NCI-H1694 treated with DMSO at 0.1 percent for 48 hours (cell line): ENCODE data around the gene MMAB.

Source experiments
- DNase-seq: peaks from one replicate; lab custom pipeline; 2025; lab: John Stamatoyannopoulos, UW

The MMAB gene

DNA sequence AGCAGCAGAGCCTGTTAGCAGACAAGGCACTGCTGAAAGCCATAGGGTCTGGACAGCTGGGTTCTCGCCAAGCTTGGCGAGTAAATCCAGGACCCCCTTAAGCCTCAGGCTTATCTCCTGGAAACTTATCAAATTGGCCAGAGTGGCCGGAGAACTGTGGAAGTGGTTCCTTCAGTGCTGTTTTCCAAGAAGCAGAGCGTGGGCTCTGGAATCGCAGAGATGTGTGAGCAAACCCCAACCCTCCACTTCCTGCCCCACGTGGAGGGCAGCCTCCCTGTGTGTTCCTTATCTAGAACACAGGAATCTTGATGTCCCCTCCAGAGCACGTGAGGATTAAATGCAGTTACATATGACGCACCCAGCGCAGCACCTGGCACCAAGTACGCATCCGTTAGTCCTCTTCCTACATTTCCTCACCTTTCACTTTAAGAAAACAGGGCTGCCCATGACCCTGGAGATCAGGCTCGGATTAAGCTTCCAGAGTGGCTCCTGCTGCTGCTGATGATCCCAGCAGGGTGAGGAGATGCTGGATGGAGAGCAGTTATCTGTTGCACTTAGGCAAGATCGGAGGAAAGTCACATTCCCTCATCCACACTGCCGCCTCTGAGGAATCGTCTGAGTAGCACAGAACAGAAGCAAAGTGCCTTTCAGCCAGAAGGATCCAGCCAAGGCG lies 35.0 kb downstream of the MMAB start:
- DNase-seq = no peak

DNA sequence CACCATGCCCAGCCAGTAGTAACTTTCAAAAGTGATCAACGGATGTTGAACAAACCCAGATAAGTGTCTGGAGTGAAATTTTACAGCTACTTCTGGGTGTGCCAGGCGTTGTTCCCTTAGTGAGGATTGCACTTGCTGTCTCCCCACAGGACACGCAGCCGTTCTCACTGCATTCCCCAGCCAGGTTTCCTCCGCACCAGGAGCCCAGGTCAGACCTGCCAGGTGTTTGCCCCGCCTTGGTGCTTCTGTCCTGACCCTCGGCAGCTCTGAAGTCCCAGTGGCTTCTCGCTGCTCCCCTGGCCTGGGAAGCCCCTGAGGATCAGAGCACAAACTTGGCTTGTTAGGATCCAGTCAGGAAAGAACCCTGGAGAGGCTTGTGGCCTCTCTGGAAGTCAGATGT lies 36.2 kb downstream of the MMAB start:
- no peak for DNase-seq

DNA sequence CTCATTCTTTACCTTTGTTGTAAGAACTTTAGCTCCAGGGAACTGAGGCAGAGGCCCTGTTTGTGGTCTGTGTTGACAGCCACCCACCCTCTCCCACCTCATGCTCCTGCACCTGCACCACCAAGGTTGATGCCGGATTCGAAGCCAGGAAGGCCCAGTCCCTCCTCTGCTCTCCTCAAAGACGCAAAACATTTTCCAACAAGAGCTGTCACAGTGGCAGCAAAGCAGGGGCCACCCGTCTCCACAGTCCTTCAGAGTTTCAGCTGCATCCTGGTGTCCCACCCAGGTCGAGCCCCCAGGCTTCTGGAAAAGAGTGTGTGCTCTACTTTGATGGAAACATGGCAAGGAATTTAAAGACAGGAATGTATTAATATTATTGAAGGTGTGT lies 37.4 kb downstream of the MMAB start:
- DNase-seq = no peak

DNA sequence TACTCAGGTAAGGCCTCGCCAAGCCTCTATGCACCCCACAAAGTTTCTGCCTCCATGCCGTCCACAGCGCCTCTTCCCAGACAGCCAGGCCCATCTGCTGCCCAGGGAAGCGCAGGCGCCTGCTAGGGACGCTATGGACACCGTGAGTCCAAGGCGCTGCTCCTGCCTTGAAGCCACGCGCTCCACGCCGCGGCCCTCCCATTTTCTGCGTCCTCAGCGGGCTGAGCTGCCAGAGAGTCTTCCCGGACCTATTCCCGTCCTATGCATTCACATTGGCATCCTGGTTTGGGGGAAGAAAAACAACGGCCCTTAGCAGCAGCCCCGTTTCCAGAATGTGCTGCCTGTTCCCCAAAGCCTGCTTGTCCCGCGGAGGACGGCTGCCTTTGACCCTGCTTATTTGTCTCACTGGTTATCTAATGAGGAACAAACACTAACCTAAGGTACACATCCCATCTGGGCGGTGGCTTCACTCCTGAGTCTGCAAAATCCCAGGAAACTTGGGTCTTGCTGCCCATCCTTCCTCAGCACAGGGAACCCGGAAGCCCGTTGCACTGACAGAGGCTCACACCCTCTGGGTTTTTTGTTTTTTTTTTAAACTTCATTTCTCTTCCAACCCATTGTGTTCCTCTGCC lies 38.0 kb downstream of the MMAB start:
- DNase-seq = no peak

DNA sequence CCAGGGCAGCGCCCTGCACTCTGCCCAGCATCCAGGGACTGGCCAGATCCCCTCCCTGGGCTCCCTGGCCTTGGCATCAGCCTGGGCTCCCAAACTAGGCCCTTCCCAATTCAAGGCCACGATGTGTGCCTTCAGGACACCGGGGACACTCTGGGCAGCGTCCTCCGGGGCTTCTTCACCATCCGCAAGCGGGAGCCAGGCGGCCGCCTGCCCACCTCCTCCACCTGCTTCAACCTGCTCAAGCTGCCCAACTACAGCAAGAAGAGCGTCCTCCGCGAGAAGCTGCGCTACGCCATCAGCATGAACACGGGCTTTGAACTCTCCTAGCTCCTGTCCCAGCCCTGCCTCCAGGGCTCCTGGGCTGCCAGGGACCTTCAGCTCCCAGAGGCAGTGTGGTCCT lies 38.8 kb downstream of the MMAB start:
- DNase-seq = no peak

DNA sequence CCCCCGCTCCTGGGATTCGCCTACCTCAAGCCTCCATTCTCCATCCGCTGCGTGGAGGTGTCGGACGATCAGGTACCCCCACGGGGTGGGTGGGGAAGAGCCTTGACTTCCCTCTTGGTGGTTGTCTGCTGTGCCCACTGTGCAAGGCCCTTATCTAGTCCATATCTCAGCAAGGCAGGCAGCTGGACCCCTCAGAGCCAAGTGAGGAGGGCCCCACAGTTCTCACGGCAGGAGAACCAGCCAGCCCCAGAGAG lies 39.9 kb downstream of the MMAB start:
- DNase-seq = no peak

DNA sequence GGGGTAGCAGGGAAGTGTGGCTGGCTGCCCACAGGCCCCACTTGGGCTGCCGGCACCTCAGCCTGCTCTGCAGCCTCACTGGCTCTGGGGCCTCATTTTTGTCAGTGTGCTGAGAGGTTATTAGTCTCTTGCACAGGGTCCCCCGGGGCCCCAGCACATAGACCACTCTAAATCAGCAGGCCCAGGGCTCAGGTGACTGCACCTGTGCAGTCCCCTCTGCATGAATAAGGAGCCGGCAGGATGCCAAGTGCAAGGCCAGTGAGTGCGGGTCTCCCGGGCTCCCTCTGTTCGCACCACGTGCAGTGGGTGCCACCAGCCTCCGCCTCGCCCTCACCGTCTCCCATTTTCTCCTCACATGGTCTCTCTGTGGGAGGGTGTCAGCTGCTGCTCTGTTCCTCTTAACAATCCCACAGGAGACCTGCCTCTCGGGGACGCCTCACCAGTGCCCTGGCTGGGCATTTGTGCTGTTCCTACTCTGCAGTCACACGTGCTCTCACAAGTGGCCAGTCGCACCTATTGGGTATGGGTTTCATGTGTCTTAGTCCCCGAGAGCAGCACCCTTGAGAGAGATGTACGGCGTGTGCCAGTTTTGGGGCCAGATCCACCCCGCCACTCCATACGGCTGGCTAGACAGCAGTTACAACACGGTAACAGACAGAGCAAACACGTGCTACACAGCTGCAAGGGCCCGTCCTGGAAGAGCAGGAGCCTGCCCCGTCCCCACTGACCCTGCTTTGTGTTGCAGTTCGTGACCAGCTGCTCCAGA lies 40.4 kb downstream of the MMAB start:
- DNase-seq = no peak

DNA sequence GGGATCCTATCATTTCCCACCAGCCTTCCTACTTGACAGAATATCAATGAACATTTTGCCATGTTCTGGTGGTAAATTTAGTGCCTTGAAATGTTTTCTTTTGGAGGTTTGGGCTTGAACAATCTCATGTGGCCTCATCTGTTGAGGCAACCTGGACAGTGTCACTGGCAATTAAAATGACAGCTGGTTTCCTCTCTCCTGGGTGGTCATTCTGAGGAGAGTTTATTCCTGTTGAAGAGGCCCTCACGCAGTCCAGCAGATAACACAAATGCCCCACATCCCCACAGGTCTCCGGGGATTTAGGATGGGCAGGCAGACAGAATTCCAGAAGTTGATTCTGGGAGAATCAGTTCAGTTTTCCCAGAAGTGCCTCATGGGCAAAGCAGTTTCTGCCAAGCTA lies 41.9 kb downstream of the MMAB start:
- DNase-seq = no peak

DNA sequence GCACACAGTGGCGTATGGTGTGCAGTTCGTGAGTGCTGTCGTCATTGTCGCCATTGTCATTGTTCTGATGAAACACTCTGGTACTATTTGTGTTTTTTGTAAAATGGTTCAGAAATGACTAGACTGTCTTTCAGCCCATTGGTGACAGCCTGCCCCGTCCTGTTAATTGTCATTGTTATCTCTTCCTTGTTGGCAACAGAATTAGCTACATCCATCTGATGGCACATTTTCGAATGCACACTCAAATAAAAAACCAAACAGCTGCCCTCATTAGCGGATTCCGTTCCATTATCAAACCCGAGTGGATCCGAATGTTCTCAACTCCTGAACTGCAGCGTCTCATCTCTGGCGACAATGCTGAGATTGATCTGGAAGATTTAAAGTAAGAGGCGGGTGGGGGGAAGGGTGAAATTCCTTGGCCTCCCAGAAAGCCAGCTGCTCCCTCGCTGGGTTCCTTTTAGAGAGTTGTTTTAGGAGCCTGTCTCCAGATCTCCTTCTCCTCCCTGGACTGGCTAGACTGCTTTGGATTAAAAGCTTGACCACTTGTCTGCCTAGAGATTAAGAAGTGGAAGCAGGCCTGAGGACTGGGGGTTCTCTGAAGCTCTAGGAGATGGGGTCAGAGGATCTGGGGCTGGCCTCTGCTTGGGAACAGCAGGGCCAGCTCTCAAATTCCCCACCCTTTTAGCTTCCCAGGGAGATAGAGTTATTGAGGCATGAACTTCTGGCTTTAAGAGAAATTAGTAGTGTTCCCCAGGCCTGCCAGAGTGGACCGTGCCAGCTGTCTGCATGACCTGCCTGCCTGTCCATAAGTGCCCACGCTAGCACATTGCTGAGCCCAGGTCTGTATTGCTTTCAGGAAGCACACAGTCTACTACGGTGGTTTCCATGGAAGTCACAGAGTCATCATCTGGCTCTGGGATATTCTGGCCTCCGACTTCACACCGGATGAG lies 43.3 kb downstream of the MMAB start:
- DNase-seq = peak; percentile 30

DNA sequence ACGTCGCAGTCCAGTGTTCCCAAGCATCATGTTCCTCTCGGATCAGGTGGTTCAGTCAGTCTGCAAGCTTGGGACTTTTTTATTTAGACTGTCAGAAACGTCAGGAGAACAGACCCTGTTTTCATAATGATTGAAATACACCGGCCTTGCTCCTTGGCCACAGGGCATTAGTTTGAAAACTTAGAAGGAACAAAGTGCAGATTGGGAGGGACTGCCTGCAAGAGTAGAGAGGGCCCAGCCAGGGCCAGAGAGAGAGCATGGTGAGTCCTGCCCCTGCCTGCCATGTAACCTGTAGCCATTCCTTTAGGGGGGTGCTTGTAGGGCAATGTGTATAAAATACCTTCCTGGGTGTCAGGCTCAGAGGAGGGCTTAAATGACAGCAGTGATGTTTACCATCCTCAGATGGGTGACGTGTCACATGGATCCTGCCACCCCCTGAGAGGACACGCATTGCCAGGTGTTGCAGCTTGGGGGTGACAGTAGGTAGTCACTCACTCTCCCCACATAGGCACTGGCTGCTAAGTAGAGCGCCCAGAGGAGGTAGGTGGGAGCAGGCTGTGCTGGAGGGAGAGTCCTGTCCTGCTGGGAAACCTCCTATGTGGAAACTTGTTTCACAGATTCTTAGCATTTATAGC lies 45.7 kb downstream of the MMAB start:
- no peak for DNase-seq

DNA sequence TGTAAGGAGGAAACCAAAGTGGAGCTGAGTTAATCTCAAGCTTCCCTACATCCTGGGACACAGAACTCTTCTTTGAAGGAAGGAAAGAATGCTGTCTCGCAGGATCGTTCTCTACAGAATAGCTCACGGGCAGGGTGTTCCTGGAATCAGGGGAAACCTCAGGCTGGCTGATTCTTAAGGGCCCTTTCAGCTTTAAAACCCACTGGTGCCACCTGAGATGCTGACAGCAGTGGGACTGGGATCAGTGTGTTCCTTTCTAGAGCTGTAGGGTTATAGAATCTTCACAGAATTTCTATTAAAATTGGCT lies 48.1 kb downstream of the MMAB start:
- no peak for DNase-seq

DNA sequence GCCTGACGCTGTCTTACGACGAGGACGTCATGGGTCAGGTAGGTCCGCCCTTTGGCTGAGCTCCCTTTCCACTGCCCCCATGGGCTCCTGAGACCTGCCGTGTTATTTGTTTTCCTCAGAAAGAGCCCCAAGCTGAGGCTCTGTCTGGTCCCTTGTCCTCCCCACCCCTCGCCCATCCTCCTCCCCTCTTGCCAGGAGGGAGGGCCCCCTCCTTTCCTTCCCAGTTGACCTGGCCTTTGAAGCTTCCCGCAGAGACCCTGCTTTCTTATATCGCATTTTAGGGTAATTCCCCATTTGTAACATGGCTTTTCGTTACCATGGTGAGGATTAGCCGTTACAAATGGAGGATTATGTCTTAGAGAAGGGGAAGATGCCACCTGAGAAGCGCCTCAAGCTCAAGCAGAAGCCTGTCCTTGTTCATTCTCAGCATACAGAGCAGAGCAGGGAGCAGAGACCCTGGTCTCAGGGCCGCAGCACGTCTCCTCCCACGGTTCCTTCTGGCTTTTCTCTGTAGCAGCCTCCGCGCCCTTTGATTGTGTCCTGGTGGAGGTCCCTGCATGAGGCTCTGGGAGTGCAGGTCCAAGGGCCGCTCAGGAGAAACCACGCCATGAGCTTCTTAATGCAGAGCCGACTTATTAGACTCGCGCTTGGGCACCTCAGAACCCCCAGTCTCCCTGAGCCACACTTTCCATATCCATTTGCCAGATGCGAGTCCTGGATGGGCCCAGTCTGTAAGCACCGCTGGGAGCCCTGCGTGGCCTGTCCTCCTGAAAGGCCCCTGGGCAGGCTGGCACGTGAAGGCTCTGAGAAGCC lies 48.6 kb downstream of the MMAB start:
- DNase-seq = no peak

DNA sequence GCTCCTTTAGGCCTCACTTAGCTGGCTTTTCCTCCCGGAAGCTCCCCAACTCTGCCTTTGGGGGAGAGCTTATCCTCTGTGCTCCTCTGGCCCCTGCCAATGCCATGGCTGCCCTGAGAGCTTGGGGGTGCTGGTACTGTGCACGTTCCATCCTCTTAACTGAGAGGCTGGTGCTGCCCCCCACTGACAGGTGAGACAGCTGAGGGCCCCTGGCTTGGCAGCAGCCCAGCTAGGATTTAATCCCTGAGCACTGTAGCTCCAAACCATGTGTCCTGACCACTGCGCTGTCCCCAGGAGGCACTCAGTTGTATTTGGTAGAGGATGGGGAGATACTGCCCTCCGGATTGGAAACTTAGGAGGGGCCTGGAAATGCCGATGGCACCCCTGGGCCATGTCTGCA lies 49.8 kb downstream of the MMAB start:
- DNase-seq = no peak

DNA sequence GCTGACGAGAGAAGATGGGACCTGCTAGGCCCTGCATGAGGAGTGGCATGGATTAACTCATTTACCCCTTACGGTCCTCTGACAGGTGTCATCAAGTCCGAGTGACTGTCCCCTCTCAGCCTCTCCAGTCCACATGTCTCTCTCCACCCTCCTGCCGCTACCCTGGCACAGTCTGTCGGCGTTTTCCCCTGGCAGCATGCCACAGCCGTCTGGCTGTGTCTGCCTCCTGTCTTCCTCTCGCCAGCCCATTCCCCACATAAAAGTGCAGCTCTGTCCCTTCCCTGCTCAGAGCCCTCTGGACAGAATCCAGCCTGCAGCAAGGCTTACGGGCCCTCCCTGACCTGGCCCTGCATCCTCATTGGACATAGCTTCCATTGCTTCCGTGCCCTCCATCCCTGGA lies 50.2 kb downstream of the MMAB start:
- DNase-seq = peak; percentile 74

DNA sequence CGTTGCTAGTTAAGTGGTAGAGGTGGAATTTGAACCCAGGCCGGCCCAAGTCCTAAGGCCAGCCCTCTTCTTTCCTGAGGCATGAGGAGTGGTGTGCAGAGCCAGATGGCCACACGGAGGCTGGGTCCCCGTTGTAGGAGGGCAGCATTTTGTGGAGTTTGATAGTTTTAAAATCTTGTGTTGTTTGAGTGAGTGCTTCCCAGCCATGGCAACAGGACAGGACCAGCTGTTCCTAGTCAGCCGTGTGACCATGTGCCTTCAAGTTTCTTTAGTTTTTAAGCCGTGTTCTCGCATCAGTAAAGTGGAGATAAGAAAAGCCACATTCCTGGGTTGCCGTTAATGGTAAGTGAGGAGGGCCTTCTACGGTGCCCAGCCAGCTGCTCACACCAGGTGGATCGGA lies 51.5 kb downstream of the MMAB start:
- no peak for DNase-seq

DNA sequence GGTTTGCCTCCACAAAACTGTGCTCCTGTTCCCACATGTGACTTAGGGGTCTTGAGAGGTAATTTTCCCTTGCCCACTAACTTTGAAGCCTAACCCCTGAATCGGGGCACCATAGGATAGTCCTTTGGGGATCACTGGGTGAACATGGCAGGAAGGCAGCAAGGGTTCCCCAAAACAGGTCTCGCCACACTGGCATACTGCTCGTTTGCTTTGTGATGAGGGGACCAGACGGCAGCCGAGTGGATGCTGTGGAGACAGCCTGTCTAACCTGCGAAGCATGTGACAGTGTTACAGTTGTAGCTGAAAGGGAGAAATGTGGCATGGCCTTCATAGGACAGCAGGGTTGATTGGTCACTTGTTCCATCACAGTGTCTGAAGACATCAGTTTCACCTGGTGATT lies 53.5 kb downstream of the MMAB start:
- no peak for DNase-seq

DNA sequence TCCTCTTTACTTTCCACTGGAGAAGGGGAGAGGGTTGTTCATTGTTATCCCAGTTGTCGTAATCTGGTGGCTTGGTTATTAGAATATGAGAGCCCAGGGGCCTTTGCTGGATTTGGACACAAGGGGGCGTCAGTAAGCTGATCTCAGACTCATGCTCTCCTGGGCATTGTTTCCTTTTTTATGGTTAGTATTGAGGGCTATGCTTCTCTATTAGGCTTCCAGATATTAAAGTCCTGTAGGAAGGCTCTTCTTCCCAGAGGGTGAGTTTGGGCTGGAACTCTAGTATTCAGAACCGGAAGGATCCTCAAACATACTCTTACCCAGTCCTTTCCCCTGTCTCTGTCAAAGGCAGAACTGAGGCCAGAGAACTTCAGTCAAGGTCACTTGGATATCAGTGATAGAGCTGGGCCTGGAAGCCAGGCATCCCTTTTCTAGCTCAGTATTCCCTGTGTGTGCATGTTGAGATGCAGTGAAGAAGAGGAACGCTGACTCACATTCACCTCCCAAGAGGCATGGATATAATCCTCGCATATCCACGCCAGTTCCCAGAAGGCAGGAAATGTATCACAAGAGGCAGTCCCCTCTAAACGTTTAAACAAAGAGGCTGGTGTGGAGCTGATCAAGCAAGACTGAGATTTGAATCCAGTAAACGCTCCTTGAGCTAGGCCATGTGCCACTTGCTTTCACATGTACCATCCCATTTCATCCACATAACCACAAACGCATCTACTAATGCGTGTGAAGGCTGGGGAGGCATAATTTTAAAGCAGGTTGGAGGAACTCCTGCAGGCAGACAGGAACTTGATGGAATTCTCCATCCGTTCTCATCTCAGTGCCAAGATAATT lies 54.3 kb downstream of the MMAB start:
- DNase-seq = peak; percentile 36

DNA sequence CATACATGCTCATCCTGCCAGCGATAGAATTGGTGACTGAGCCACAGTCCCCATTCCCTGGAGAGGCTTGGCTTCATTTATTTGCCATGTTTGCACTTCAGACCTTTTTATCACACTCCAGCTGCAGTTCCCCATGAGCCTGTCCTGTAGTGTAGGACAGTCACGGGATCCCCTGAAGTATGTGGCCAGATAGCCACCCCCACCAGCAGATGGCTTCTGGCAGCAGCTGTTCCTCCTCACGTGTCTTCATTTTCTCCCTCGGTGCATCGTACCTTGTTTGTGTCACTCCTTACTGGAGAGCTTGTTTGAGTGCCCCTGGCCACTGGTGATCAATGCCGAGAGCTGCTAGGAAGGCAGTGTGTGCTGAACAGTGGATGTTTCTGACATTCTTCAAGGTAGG lies 55.7 kb downstream of the MMAB start:
- DNase-seq = no peak

DNA sequence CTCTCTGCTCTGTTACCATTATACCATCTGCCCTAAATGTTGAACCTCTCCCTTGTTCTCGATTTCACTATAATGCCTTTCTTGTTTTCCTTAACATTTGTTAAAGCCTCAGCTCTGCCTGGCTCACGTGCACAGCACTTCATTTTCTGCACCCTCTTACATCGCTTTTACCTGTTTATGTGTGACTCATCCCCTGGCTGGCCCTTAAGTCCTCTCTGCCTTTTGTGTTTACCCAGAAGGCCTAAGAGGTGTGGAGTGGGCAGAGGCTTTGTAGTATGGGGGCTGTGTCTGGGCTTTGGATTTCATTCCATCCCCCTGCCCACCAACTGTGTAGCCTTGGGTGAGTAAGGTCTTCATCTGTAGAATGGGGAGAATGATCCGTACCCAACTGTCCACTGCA lies 59.3 kb downstream of the MMAB start:
- DNase-seq = no peak

DNA sequence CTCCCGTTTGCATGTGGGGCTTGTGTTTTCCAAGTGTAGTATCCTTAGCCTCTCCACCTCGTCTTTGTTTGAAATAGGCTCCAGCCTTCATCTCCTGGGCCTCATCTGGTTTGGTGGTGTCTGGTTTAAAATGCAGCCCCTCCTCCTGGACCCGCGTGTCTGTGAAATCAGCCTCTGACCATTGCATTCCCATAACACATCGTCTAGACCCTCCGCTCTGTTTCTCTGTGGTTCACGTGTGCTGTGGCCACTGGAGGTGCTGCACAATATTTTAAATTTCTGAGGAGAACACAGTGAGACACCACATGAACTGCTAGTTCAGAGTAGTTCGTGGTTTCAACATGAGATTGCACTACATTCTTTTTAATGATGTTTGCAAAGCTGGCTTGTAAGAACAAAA lies 60.3 kb downstream of the MMAB start:
- no peak for DNase-seq

DNA sequence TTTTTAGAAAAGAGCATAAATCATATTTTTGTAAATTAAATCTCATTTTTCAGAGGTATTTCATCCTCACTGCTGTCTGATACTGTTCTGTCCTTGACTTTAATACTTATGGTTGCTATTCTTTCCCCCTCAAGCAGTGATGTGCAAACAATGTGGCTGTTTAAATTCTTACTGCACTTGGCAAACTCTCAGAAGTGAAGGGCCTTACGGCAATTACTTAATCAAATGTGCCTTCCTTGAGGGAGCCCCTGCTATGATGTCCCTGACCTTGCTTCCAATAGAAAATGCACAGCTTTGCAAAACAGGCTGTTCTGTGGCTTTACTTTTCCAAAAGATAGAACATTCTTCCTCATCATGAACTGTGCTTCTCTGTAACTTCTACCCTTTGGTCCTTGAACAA lies 60.7 kb downstream of the MMAB start:
- DNase-seq = no peak
